H1 (cell line): ENCODE results near the gene DNMT1. TPM values are rescaled to one million over a fixed set of nuclear protein-coding genes. Genes with fewer than 3 reads are reported as not detected.

Experiments
- CTCF ChIA-PET: fragments of 300-600 bp; sonication (Branson Sonifier 250); formaldehyde crosslinking; loops from one replicate; lab custom pipeline; 2021; ENCODE audit not compliant: partially characterized antibody; lab: Charles Lee
- POLR2A ChIA-PET: fragments of 300-600 bp; sonication (Branson Sonifier 250); formaldehyde crosslinking; loops from one replicate; lab custom pipeline; 2021; ENCODE audit warnings: inconsistent platforms; ENCODE audit not compliant: partially characterized antibody; lab: Charles Lee
- DNase-seq, 2 experiments: peaks; one replicate each; pipeline versions ENCODE4 v3.0.0 to v3.0.0-alpha.2; 2010 to 2022; ENCODE audit warnings: low spot score in 2 of 2, low read depth in 1 of 2, mixed read lengths in 1 of 2
- FAIRE-seq: peaks from 2 replicates; lab custom pipeline; 2011; peaks lifted over from hg19 to GRCh38; lab: Jason Lieb, UNC
- H2AFZ ChIP-seq: 2 replicates; pipeline ENCODE4 v1.8.1; 2012; ENCODE audit warnings: low read length, inconsistent platforms
- H2AK5ac ChIP-seq: 2 replicates; pipeline ENCODE4 v1.6.1; 2013; ENCODE audit warnings: low read depth, low read length
- H2BK120ac ChIP-seq: replicated peaks from 2 replicates; pipeline ENCODE3; 2013; ENCODE audit warnings: low read depth, low read length, inconsistent platforms
- H2BK12ac ChIP-seq: 2 replicates; pipeline ENCODE4 v1.6.1; 2013; ENCODE audit warnings: low read depth, low read length
- H2BK15ac ChIP-seq: 2 replicates; pipeline ENCODE4 v1.6.1; 2013; ENCODE audit warnings: low read length
- H2BK20ac ChIP-seq: 2 replicates; pipeline ENCODE4 v1.6.1; 2013; ENCODE audit warnings: low read length
- H2BK5ac ChIP-seq: 2 replicates; pipeline ENCODE4 v1.6.1; 2013; ENCODE audit warnings: low read depth, low read length
- H3K14ac ChIP-seq: 2 replicates; pipeline ENCODE4 v1.6.1; 2013; ENCODE audit warnings: inconsistent platforms; ENCODE audit not compliant: insufficient read length
- H3K18ac ChIP-seq: 2 replicates; pipeline ENCODE4 v1.6.1; 2013; ENCODE audit warnings: low read length; ENCODE audit errors: extremely low read depth
- H3K23ac ChIP-seq: 2 replicates; pipeline ENCODE4 v1.6.1; 2013; ENCODE audit warnings: inconsistent platforms; ENCODE audit not compliant: insufficient read length
- H3K23me2 ChIP-seq: 2 replicates; pipeline ENCODE4 v1.6.1; 2013; ENCODE audit warnings: low read depth, low read length
- H3K27ac ChIP-seq: 2 replicates; pipeline ENCODE4 v1.6.1; 2011; ENCODE audit warnings: low read depth, low read length, inconsistent platforms
- H3K27me3 ChIP-seq, 4 experiments: replicated peaks in 1 of 4; 1 replicate in 1 of 4; 2 replicates in 3 of 4; pipeline versions ENCODE4 v1.6.1 to v1.8.1; 2011 to 2013; ENCODE audit warnings: low read length in 3 of 4, mild to moderate bottlenecking in 3 of 4, inconsistent platforms in 2 of 4, mixed read lengths in 2 of 4, moderate library complexity in 1 of 4; ENCODE audit not compliant: control insufficient read depth in 3 of 4, insufficient read depth in 3 of 4; ENCODE audit errors: extremely low read depth in 1 of 4
- H3K36me3 ChIP-seq, 4 experiments: 2 replicates each; pipeline versions ENCODE4 v1.6.1 to v1.8.1; 2011 to 2013; ENCODE audit warnings: mild to moderate bottlenecking in 4 of 4, low read length in 3 of 4, moderate library complexity in 2 of 4, control low read depth in 1 of 4, inconsistent platforms in 1 of 4; ENCODE audit not compliant: insufficient read depth in 4 of 4, control insufficient read depth in 2 of 4
- H3K4ac ChIP-seq: replicated peaks from 2 replicates; pipeline ENCODE3; 2013; ENCODE audit warnings: low read length, low read depth, mixed read lengths, inconsistent platforms; ENCODE audit not compliant: insufficient read length
- H3K4me1 ChIP-seq, 4 experiments: replicated peaks in 1 of 4; 1 replicate in 1 of 4; 2 replicates in 3 of 4; pipeline versions ENCODE4 v1.6.1 to v1.8.1; 2011 to 2013; ENCODE audit warnings: low read length in 3 of 4, inconsistent platforms in 2 of 4, mixed read lengths in 1 of 4; ENCODE audit not compliant: insufficient read depth in 4 of 4, control insufficient read depth in 3 of 4
- H3K4me2 ChIP-seq, 2 experiments: 2 replicates each; pipeline versions ENCODE4 v1.6.1 to v1.8.1; 2011 to 2013; ENCODE audit warnings: low read depth in 2 of 2, low read length in 2 of 2, control low read depth in 1 of 2, inconsistent platforms in 1 of 2, mild to moderate bottlenecking in 1 of 2; ENCODE audit not compliant: insufficient read depth in 1 of 2
- H3K4me3 ChIP-seq, 4 experiments: fragments of 200-600, 300-600 bp in 1 of 4; sonication (generic), shearing (Covaris generic), sonication (Bioruptor Twin) in 1 of 4; 2 replicates each; pipeline versions ENCODE4 v1.5.1 to v1.8.1; 2011 to 2016; ENCODE audit warnings: low read length in 4 of 4, low read depth in 3 of 4, control low read depth in 2 of 4, inconsistent platforms in 2 of 4, mild to moderate bottlenecking in 2 of 4, mixed read lengths in 1 of 4, moderate library complexity in 1 of 4; ENCODE audit not compliant: insufficient read depth in 2 of 4; ENCODE audit errors: extremely low read depth in 1 of 4
- H3K56ac ChIP-seq: replicated peaks from 2 replicates; pipeline ENCODE3; 2013; ENCODE audit warnings: low read depth, mild to moderate bottlenecking, mixed read lengths, low read length, inconsistent platforms; ENCODE audit not compliant: insufficient read length
- H3K79me1 ChIP-seq: 2 replicates; pipeline ENCODE4 v1.6.1; 2013; ENCODE audit warnings: low read depth, low read length, control low read depth
- H3K79me2 ChIP-seq, 2 experiments: 2 replicates each; pipeline versions ENCODE4 v1.6.1 to v1.8.1; 2012 to 2013; ENCODE audit warnings: low read length in 2 of 2, mild to moderate bottlenecking in 2 of 2, inconsistent platforms in 1 of 2; ENCODE audit not compliant: insufficient read depth in 2 of 2, control insufficient read depth in 1 of 2
- H3K9ac ChIP-seq, 4 experiments: replicated peaks in 1 of 4; 1 replicate in 1 of 4; 2 replicates in 3 of 4; pipeline versions ENCODE4 v1.6.1 to v1.8.1; 2011 to 2013; ENCODE audit warnings: low read depth in 3 of 4, low read length in 3 of 4, control low read depth in 2 of 4, mild to moderate bottlenecking in 2 of 4, moderate library complexity in 2 of 4, inconsistent platforms in 1 of 4; ENCODE audit errors: extremely low read depth in 1 of 4
- H3K9me3 ChIP-seq, 2 experiments: 2 replicates each; pipeline versions ENCODE4 v1.6.1 to v1.8.1; 2012 to 2013; ENCODE audit warnings: mild to moderate bottlenecking in 2 of 2, moderate library complexity in 2 of 2, control low read depth in 1 of 2, inconsistent platforms in 1 of 2, low read depth in 1 of 2, low read length in 1 of 2, mixed read lengths in 1 of 2; ENCODE audit not compliant: insufficient read depth in 2 of 2
- H4K20me1 ChIP-seq, 2 experiments: replicated peaks in 1 of 2; 2 replicates each; pipeline versions ENCODE3 to v1.8.1; 2011 to 2013; ENCODE audit warnings: inconsistent platforms in 2 of 2, low read length in 2 of 2, mild to moderate bottlenecking in 1 of 2; ENCODE audit not compliant: insufficient read depth in 2 of 2, control insufficient read depth in 1 of 2
- H4K5ac ChIP-seq: 2 replicates; pipeline ENCODE4 v1.6.1; 2013; ENCODE audit warnings: low read length, low read depth, mixed read lengths, inconsistent platforms; ENCODE audit not compliant: insufficient read length
- H4K8ac ChIP-seq: 2 replicates; pipeline ENCODE4 v1.8.0; 2013; ENCODE audit warnings: mild to moderate bottlenecking, moderate library complexity, low read length, inconsistent platforms; ENCODE audit not compliant: insufficient read depth; ENCODE audit errors: extremely low read depth
- H4K91ac ChIP-seq: replicated peaks from 2 replicates; pipeline ENCODE3; 2013; ENCODE audit warnings: low read length, mixed read lengths, inconsistent platforms; ENCODE audit not compliant: insufficient read length
- CBX5 ChIP-seq: fragments of 300-800, 300-1000 bp; sonication (generic); IDR thresholded peaks from 2 replicates; pipeline ENCODE4 v1.7.1; 2016; ENCODE audit warnings: antibody characterized with exemption, low read length, low read depth
- CEBPB ChIP-seq: IDR thresholded peaks from 2 replicates; pipeline ENCODE4 v1.6.1; 2012; ENCODE audit warnings: low read depth, low read length
- EZH2 ChIP-seq: fragments of 200-600 bp; sonication (generic); IDR thresholded peaks from 2 replicates; pipeline ENCODE4 v1.7.1; 2012; ENCODE audit warnings: low read depth, mild to moderate bottlenecking, moderate library complexity, low read length, inconsistent platforms; ENCODE audit not compliant: severe bottlenecking
- KDM1A ChIP-seq: fragments of 200-600, 300-600 bp; sonication (generic); IDR thresholded peaks from 2 replicates; pipeline ENCODE4 v1.7.1; 2016; ENCODE audit warnings: mild to moderate bottlenecking, low read length, borderline replicate concordance
- KDM4A ChIP-seq: IDR thresholded peaks from one replicate; pipeline ENCODE4 v1.7.1; 2012; ENCODE audit warnings: low read depth, mild to moderate bottlenecking, moderate library complexity, low read length, inconsistent platforms; ENCODE audit not compliant: severe bottlenecking
- RBBP5 ChIP-seq: IDR thresholded peaks from 2 replicates; pipeline ENCODE4 v1.7.1; 2012; ENCODE audit warnings: low read depth, mild to moderate bottlenecking, inconsistent platforms, low read length, moderate library complexity, borderline replicate concordance
- SUZ12 ChIP-seq: fragments of 200-600 bp; sonication (generic); IDR thresholded peaks from 2 replicates; pipeline ENCODE4 v1.6.1; 2012; ENCODE audit warnings: mild to moderate bottlenecking, inconsistent platforms, low read length, moderate library complexity, mixed read lengths
- TBP ChIP-seq: IDR thresholded peaks from 2 replicates; pipeline ENCODE4 v1.6.1; 2011; ENCODE audit warnings: low read depth, low read length, improper control_type of control experiment
- ZNF274 ChIP-seq: IDR thresholded peaks from 2 replicates; pipeline ENCODE4 v1.7.0; 2012; ENCODE audit warnings: low read length, borderline replicate concordance; ENCODE audit errors: extremely low read depth
- WGBS, 2 experiments: shearing (Covaris generic) in 1 of 2; methylation state at CpG; one replicate each; pipeline versions ENCODE4 v1.1.6 to v1.1.7; 2013 to 2015; ENCODE audit warnings: low lambda C conversion rate in 2 of 2, mixed read lengths in 2 of 2, inconsistent platforms in 1 of 2, low coverage in 1 of 2, missing lambda C conversion rate in 1 of 2; ENCODE audit not compliant: insufficient replicate concordance in 2 of 2, insufficient coverage in 1 of 2, insufficient read length in 1 of 2; ENCODE audit errors: extremely low coverage in 1 of 2, missing lambda C conversion rate in 1 of 2; 5-methylcytosine and 5-hydroxymethylcytosine counted together
- polyA plus RNA-seq, 7 experiments: library from polyadenylated mRNA; depleted of rRNA in 3 of 7; stranded (reverse) in 5 of 7; unstranded in 2 of 7; fragments of >200 nt in 5 of 7; fragments of 200-250 nt in 2 of 7; gene quantifications; 1 replicate in 5 of 7; 2 replicates in 1 of 7; 4 replicates in 1 of 7; pipeline versions ENCODE4 v1.2.1 to v1.2.3, GENCODE V29; 2011 to 2013; ENCODE audit warnings: missing spikeins in 2 of 7, mixed read lengths in 2 of 7
- total RNA-seq: library from RNA; stranded (reverse); fragmentation: NEBNext Ultra II Directional; extraction: Animal tissue kit (Norgen Biotek cat#: 25700); gene quantifications from 2 replicates; pipeline ENCODE4 v1.2.1, GENCODE V29; 2021

The DNMT1 gene
- total and polyA plus RNA-seq, 2 of the 8 experiments (the other 6 are each of a cell fraction or from before 2014, with no cell fraction given) = 101 to 210 TPM

GRCh38 chr19:10159610-10160009 lies 35.1 kb downstream of the DNMT1 start:
- H3K9ac ChIP-seq = no peak overlapping the region
- FAIRE-seq (no peak), DNase-seq (no peak)
- peaks cover 5 to 12% of the 10 kb centered on the region in 2 experiments for H4K20me1 ChIP-seq
- TF ChIP-seq KDM1A (no peak), CBX5 (no peak), KDM4A (no peak), RBBP5 (no peak), TBP (no peak), CEBPB (no peak), ZNF274 (no peak), SUZ12 (no peak), EZH2 (no peak)
- no peak overlapping the region for H2AFZ ChIP-seq
- H4K8ac ChIP-seq = no peak overlapping the region
- no peak overlapping the region for H4K91ac ChIP-seq
- H4K5ac ChIP-seq = no peak overlapping the region
- H2BK120ac ChIP-seq = no peak overlapping the region
- H3K27me3 ChIP-seq = no peaks in the 10 kb centered on the region
- no peak overlapping the region for H3K56ac ChIP-seq
- H2BK20ac ChIP-seq = no peak overlapping the region
- H3K4ac ChIP-seq = no peak overlapping the region
- POLR2A ChIA-PET = interaction anchor here (0.6 kb wide), 1 partner anchor 26 kb away, joined by 4 read pairs; no protein-coding TSS in a partner anchor
- H2BK15ac ChIP-seq = no peak overlapping the region
- H3K79me1 ChIP-seq = no peaks in the 10 kb centered on the region; the same call in 1 of the 2 replicates
- H3K4me3 ChIP-seq = no peak overlapping the region
- H3K18ac ChIP-seq = no peak overlapping the region
- H2AK5ac ChIP-seq = no peak overlapping the region
- no peak overlapping the region for H3K4me2 ChIP-seq
- no peak overlapping the region for H3K27ac ChIP-seq
- no peaks in the 10 kb centered on the region for H3K9me3 ChIP-seq
- CTCF ChIA-PET = interaction anchor here (0.6 kb wide), 1 partner anchor 90 kb away, joined by 3 read pairs; no protein-coding TSS in a partner anchor
- H3K14ac ChIP-seq = no peak overlapping the region
- no peaks in the 10 kb centered on the region for H3K23me2 ChIP-seq
- 93% methylated on average over 12 of the region's 16 CpGs; no CpG with 5 or more reads in 1 of the 2 experiments for WGBS, 2 experiments
- H2BK12ac ChIP-seq = no peak overlapping the region
- no peak overlapping the region for H2BK5ac ChIP-seq
- no peak overlapping the region for H3K23ac ChIP-seq
- no peaks in the 10 kb centered on the region for H3K79me2 ChIP-seq
- H3K4me1 ChIP-seq = no peaks in the 10 kb centered on the region
- H3K36me3 ChIP-seq = peaks cover 63 to 95% (median 84%) of the 10 kb centered on the region in 4 experiments
